CD14-positive monocyte (primary cell): Measurements from ENCODE around the gene TRIM31. TPM values are rescaled to one million over a fixed set of nuclear protein-coding genes. Genes with fewer than 3 reads are reported as not detected.

Experiments
- DNase-seq, 3 donors: peaks; one replicate each; pipeline ENCODE4 v3.0.0-alpha.2; 2011 to 2022
- H2AFZ ChIP-seq: 2 replicates; pipeline ENCODE4 v1.6.0; 2012; ENCODE audit warnings: mild to moderate bottlenecking, low read depth, low read length, inconsistent platforms; ENCODE audit not compliant: insufficient read depth, poor library complexity, severe bottlenecking
- H3K27ac ChIP-seq, 2 donors: 1 replicate in 1 of 2; 2 replicates in 1 of 2; pipeline ENCODE4 v1.5.1; 2012 to 2013; ENCODE audit warnings: low read length in 2 of 2, control low read depth in 1 of 2, inconsistent platforms in 1 of 2, low read depth in 1 of 2, mild to moderate bottlenecking in 1 of 2
- H3K27me3 ChIP-seq, 2 donors: one replicate each; pipeline versions ENCODE4 v1.6.0 to v1.6.1; 2011 to 2013; ENCODE audit warnings: low read length in 2 of 2; ENCODE audit not compliant: control insufficient read depth in 2 of 2, insufficient read depth in 2 of 2
- H3K36me3 ChIP-seq, 2 donors: replicated peaks in 1 of 2; 1 replicate in 1 of 2; 2 replicates in 1 of 2; pipeline versions ENCODE4 v1.5.1 to v1.6.1; 2012 to 2013; ENCODE audit warnings: low read length in 2 of 2, control low read depth in 1 of 2, inconsistent platforms in 1 of 2, mild to moderate bottlenecking in 1 of 2; ENCODE audit not compliant: insufficient read depth in 2 of 2, control insufficient read depth in 1 of 2
- H3K4me1 ChIP-seq, 2 donors: 1 replicate in 1 of 2; 2 replicates in 1 of 2; pipeline versions ENCODE4 v1.5.1 to v1.6.1; 2012 to 2013; ENCODE audit warnings: low read length in 2 of 2, control low read depth in 1 of 2, inconsistent platforms in 1 of 2, mild to moderate bottlenecking in 1 of 2, moderate library complexity in 1 of 2; ENCODE audit not compliant: insufficient read depth in 2 of 2, control insufficient read depth in 1 of 2
- H3K4me2 ChIP-seq: replicated peaks from 2 replicates; pipeline ENCODE3; 2012; ENCODE audit warnings: low read length, moderate library complexity, mild to moderate bottlenecking; ENCODE audit not compliant: poor library complexity, severe bottlenecking; ENCODE audit errors: extremely low read depth
- H3K4me3 ChIP-seq, 3 experiments: fragments of 200-600 bp in 1 of 3; sonication (generic) in 1 of 3; replicated peaks in 1 of 3; 1 replicate in 2 of 3; 2 replicates in 1 of 3; pipeline ENCODE4 v1.5.1; 2011 to 2013; ENCODE audit warnings: low read length in 3 of 3, mild to moderate bottlenecking in 3 of 3, control low read depth in 2 of 3, low read depth in 2 of 3, inconsistent platforms in 1 of 3, moderate library complexity in 1 of 3
- H3K79me2 ChIP-seq: 2 replicates; pipeline ENCODE4 v1.6.0; 2012; ENCODE audit warnings: mild to moderate bottlenecking, control low read depth, inconsistent platforms, low read length, moderate library complexity; ENCODE audit not compliant: insufficient read depth
- H3K9ac ChIP-seq: 2 replicates; pipeline ENCODE4 v1.6.0; 2017; ENCODE audit warnings: low read length, mild to moderate bottlenecking; ENCODE audit not compliant: insufficient read depth, poor library complexity, severe bottlenecking
- H3K9me3 ChIP-seq, 2 donors: replicated peaks in 1 of 2; 1 replicate in 1 of 2; 2 replicates in 1 of 2; pipeline versions ENCODE4 v1.5.1 to v1.6.1; 2012 to 2013; ENCODE audit warnings: low read length in 2 of 2, control low read depth in 1 of 2; ENCODE audit not compliant: control insufficient read depth in 1 of 2, insufficient read depth in 1 of 2
- H4K20me1 ChIP-seq: 2 replicates; pipeline ENCODE4 v1.6.0; 2012; ENCODE audit warnings: mild to moderate bottlenecking, low read length, control low read depth, moderate library complexity; ENCODE audit not compliant: insufficient read depth
- H3K27ac Mint-ChIP-seq, 7 donors: one replicate each; pipeline ENCODE4 v1.8.0; 2020; ENCODE audit warnings: mild to moderate bottlenecking in 7 of 7, mixed read lengths in 7 of 7, moderate library complexity in 6 of 7, inconsistent platforms in 2 of 7
- H3K27me3 Mint-ChIP-seq, 3 donors: one replicate each; pipeline ENCODE4 v1.8.0; 2021 to 2022; ENCODE audit warnings: low read depth in 3 of 3, mild to moderate bottlenecking in 3 of 3, mixed read lengths in 3 of 3, moderate library complexity in 3 of 3, inconsistent platforms in 1 of 3
- H3K36me3 Mint-ChIP-seq, 2 donors: one replicate each; pipeline ENCODE4 v1.8.0; 2020; ENCODE audit warnings: mixed read lengths in 2 of 2, inconsistent platforms in 1 of 2, mild to moderate bottlenecking in 1 of 2
- H3K4me1 Mint-ChIP-seq: one replicate; pipeline ENCODE4 v1.8.0; 2020; ENCODE audit warnings: mild to moderate bottlenecking, mixed read lengths
- H3K4me3 Mint-ChIP-seq, 2 donors: one replicate each; pipeline ENCODE4 v1.8.0; 2020; ENCODE audit warnings: mild to moderate bottlenecking in 2 of 2, mixed read lengths in 2 of 2, moderate library complexity in 1 of 2
- H3K9me3 Mint-ChIP-seq, 7 donors: one replicate each; pipeline ENCODE4 v1.8.0; 2020 to 2022; ENCODE audit warnings: mixed read lengths in 7 of 7, mild to moderate bottlenecking in 6 of 7, moderate library complexity in 6 of 7, inconsistent platforms in 2 of 7
- WGBS: methylation state at CpG from one replicate; pipeline ENCODE4 v1.1.5; 2013; ENCODE audit warnings: missing lambda C conversion rate; ENCODE audit not compliant: insufficient coverage; 5-methylcytosine and 5-hydroxymethylcytosine counted together
- intact Hi-C, 2 donors: fragments of 100-400 bp; cut with micrococcal nuclease; formaldehyde crosslinking; loops; one replicate each; pipeline versions ENCODE4 v1.15.0 to v1.15.1; 2023
- polyA plus RNA-seq, 3 donors: library from polyadenylated mRNA; depleted of rRNA in 1 of 3; unstranded in 2 of 3; stranded (reverse) in 1 of 3; fragments of 300-500 nt in 2 of 3; fragments of >200 nt in 1 of 3; fragmentation: Illumina TruSeq in 2 of 3; gene quantifications; 1 replicate in 2 of 3; 2 replicates in 1 of 3; pipeline ENCODE4 v1.2.3, GENCODE V29; 2012 to 2021
- TF ChIP-seq, protein P1 (sequence below): fragments of 200-600 bp; IDR thresholded peaks from one replicate; pipeline ENCODE4 v1.8.0; 2022; ENCODE audit warnings: antibody characterized with exemption, mild to moderate bottlenecking

Gene TRIM31
- polyA plus RNA-seq, 3 donors: not detected

DNA sequence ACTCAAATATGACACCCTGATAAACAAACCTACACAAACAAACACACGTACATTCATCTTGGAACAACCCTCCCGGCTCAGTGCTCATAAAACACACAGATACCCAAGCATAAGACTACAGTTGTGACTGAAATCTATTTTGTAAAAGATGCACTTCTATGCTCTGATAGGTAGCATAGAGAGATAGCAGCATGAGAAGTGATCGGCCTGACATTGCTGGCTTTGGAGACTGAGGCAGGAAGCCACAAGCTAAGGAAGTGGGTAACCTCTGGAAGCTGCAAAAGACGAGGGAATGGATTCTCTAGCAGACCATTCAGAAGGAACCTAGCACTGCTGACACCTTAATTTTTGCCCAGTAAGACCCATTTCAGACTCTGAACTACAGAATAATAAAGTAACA lies 35.7 kb downstream of the TRIM31 start:
- H3K9me3 Mint-ChIP-seq: peaks cover 0 to 27% (median 10%) of the 10 kb centered on the region in 7 donors
- no peak overlapping the region for H3K4me2 ChIP-seq
- H3K9ac ChIP-seq: no peak overlapping the region
- TF ChIP-seq, protein P1, sequence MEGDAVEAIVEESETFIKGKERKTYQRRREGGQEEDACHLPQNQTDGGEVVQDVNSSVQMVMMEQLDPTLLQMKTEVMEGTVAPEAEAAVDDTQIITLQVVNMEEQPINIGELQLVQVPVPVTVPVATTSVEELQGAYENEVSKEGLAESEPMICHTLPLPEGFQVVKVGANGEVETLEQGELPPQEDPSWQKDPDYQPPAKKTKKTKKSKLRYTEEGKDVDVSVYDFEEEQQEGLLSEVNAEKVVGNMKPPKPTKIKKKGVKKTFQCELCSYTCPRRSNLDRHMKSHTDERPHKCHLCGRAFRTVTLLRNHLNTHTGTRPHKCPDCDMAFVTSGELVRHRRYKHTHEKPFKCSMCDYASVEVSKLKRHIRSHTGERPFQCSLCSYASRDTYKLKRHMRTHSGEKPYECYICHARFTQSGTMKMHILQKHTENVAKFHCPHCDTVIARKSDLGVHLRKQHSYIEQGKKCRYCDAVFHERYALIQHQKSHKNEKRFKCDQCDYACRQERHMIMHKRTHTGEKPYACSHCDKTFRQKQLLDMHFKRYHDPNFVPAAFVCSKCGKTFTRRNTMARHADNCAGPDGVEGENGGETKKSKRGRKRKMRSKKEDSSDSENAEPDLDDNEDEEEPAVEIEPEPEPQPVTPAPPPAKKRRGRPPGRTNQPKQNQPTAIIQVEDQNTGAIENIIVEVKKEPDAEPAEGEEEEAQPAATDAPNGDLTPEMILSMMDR: no peak
- H3K9me3 ChIP-seq: peaks cover 0 to 27% of the 10 kb centered on the region in 2 donors
- peaks cover 13 to 25% of the 10 kb centered on the region in 2 donors for H3K36me3 Mint-ChIP-seq
- H3K27ac ChIP-seq: no peak overlapping the region
- no peak overlapping the region for H2AFZ ChIP-seq
- no peak for DNase-seq
- H3K36me3 ChIP-seq: no peaks in the 10 kb centered on the region
- intact Hi-C loops: no loop called here
- H3K4me3 ChIP-seq: no peak overlapping the region
- peaks cover 68 to 80% of the 10 kb centered on the region in 2 donors for H3K27me3 ChIP-seq
- H3K4me3 Mint-ChIP-seq: no peak overlapping the region
- peaks cover 76 to 80% (median 79%) of the 10 kb centered on the region in 3 donors for H3K27me3 Mint-ChIP-seq
- WGBS: 20% methylated on average over 1 of the region's 4 CpGs
- H4K20me1 ChIP-seq: no peaks in the 10 kb centered on the region
- H3K27ac Mint-ChIP-seq: no peak overlapping the region
- H3K79me2 ChIP-seq: no peaks in the 10 kb centered on the region
- peaks cover 7% of the 10 kb centered on the region for H3K4me1 Mint-ChIP-seq
- peaks cover 0 to 5% of the 10 kb centered on the region in 2 donors for H3K4me1 ChIP-seq

DNA sequence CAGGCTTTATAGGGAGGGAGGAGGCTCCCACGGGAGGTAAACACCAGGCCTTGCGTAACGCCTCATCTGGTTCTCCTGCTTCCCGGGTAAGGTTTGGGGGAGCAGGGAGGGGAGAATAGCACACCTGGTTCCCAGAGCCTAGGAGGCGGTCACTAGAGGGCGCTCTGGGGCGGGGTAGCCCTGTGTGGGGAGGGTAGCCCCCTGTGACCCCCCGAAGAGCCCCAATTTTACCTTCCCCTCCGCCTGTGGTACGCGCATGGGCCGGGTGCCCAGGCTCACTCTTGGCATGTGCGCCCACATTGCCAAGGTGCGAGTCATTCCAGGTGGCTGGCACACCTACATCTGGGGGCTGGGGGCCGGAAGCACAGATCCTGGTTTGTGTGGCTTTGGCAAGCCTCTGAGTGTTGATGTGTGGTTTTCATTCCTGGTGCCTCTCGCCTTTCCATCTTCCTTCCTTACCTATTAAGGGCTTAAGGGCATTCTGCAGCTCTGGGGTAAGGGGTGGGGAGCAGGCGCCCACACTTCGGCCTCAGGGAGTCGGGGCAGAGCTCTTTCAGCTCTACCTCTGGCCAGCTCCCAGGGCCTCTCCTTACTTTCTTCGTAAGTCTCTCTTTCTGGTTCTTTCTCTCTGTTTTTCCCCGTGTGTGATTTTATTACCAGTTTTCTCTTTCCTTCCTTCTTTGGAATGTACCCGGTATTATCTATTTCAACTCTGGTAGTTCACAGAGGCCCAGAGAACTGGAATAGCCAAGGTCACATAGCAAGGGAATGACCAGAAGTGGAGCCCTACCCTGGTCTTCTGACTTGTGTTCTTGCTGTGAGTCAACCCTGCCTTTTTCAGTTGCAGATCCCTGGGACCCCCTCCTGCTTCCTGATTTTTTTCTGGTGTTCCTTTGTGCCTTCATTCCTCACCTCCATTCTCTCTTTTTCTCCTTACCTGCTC lies 36.8 kb downstream of the TRIM31 start:
- TF ChIP-seq, protein P1: peak; percentile 23
- no peaks in the 10 kb centered on the region for H4K20me1 ChIP-seq
- H3K27me3 ChIP-seq: peaks cover 75 to 91% of the 10 kb centered on the region in 2 donors
- no peak overlapping the region for H3K27ac ChIP-seq
- H3K4me3 Mint-ChIP-seq: peak overlapping the region in 1 of 2 donors; percentile 86
- no peaks in the 10 kb centered on the region for H3K79me2 ChIP-seq
- no peak overlapping the region for H3K4me2 ChIP-seq
- H3K4me3 ChIP-seq: no peak overlapping the region
- peaks cover 85 to 92% (median 87%) of the 10 kb centered on the region in 3 donors for H3K27me3 Mint-ChIP-seq
- H3K36me3 ChIP-seq: no peaks in the 10 kb centered on the region
- H3K9me3 ChIP-seq: peaks cover 0 to 32% of the 10 kb centered on the region in 2 donors
- H3K27ac Mint-ChIP-seq: no peak overlapping the region
- peaks cover 3 to 33% (median 12%) of the 10 kb centered on the region in 7 donors for H3K9me3 Mint-ChIP-seq
- peaks cover 15 to 32% of the 10 kb centered on the region in 2 donors for H3K36me3 Mint-ChIP-seq
- H3K4me1 Mint-ChIP-seq: peaks cover 15% of the 10 kb centered on the region
- no peak for DNase-seq
- no peak overlapping the region for H2AFZ ChIP-seq
- H3K9ac ChIP-seq: no peak overlapping the region
- intact Hi-C loops: no loop called here
- peaks cover 5 to 16% of the 10 kb centered on the region in 2 donors for H3K4me1 ChIP-seq
- WGBS: 48% methylated on average over 9 of the region's 22 CpGs
